ENCODE data around the gene CCDC102B. TPM values are rescaled to one million over a fixed set of nuclear protein-coding genes. Genes with fewer than 3 reads are reported as not detected.
"Not testable (repeated sequence)": the region's sequence is repeated elsewhere in the genome, so short reads cannot be mapped to it uniquely, and the experiment has no call there.

The CCDC102B gene
- total RNA-seq, 1 donor = 3.1 TPM

DNA sequence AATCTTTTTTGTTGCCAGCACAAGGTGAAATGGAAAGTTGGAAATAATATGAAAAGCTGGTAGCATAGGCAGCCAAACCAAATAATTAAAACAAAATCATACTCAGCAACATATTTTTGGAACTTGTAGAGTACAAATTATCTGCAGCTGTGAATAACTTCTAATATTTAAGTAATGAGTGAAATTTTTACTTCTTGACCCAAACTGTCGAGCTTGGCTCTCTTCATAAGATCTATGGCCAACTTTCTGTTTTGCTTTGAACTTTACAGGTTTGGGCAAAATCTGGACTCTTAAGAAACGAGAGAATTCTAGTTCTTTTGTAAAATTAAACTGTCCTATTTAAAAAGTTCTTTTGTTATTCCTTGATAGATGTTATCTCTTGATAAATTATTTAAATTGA lies 25.6 kb upstream of the CCDC102B start:
- no peak for TF ChIP-seq CTCF (IDR thresholded peaks at IDR 0.05; ENCODE audit: insufficient read depth, low read length)
- no peak overlapping the region for H3K4me3 ChIP-seq (ENCODE audit: low read depth, low read length)
- peak; percentile 33 for DNase-seq (ENCODE audit: low read depth)

DNA sequence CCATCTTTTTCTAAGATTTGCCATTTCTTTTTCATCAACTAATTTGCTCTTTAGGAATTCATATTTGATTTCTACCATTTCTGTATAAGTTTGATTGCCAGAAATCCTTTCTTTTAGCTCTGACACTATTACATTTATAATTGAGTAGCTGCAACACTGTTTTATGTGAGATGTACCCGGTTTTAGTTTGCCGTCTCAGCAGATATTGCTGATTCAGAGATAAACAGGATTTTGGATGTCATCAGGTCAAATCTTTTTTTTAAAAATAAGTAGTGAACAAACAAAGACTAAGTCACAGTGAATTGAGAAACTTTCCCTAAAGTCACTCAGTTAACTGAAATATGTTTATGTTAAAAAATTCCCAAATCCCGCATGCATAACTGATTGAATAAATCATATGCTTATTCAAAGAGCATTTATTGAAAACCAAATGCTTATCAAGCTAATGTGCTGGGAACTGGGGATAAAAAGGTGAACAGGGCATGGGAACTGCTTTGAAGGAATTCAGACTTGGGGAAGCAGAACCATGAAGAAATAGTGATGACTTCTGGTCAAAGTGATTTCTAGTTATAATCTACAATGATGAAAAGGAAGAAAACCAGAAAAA lies 19.5 kb upstream of the CCDC102B start:
- TF ChIP-seq CTCF (IDR thresholded peaks at IDR 0.05; ENCODE audit: insufficient read depth, low read length) = no peak
- DNase-seq (ENCODE audit: low read depth) = no peak
- H3K4me3 ChIP-seq (ENCODE audit: low read depth, low read length) = no peak overlapping the region

- no peak for TF ChIP-seq CTCF (IDR thresholded peaks at IDR 0.05; ENCODE audit: insufficient read depth, low read length)
- DNase-seq (ENCODE audit: low read depth) = peak; percentile 80
- H3K4me3 ChIP-seq (ENCODE audit: low read depth, low read length) = no peak overlapping the region
Measured at GRCh38 chr18:68779169-68779568, 18.7 kb upstream of the CCDC102B start.

DNA sequence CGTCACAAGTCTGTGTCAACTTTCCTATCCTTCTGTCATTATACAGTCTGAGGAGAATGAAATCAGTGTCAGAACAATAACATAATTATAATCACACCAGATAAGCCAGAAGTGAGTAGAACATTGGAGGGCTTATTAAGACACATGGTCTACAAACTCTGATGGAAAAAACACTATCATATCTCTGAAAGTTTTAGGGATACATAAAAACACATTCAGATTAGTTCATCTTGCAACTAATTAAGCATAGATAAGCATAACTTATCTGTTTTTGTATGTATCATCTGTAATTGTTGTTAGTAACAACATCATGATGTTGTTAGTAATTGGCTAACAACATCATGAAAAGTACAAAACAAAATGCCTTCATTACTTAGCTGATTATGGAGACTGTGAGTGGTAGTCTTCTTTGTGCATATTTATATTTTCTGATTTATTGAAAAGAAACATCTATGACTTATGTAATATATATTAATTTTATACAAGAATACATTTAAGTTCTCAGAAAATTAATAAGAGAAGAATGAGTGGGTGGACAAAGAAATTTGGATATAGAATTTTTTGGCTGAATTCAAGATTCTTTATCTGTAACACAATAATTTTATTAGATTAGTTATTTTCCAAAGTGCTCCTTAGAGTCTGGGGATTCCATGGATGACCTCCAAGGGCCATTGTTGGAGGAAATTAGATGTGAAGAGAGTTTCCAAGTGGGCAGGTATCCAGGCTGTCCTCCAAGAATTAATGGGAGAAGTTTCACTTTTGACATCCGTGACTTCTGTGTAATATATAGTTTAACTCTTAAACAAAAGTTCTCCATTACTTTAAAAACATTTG lies 16.9 kb upstream of the CCDC102B start:
- no peak overlapping the region for H3K4me3 ChIP-seq (ENCODE audit: low read depth, low read length)
- TF ChIP-seq CTCF (IDR thresholded peaks at IDR 0.05; ENCODE audit: insufficient read depth, low read length) = no peak
- peak; percentile 40 for DNase-seq (ENCODE audit: low read depth)

GRCh38 chr18:68783506-68783905 lies 14.4 kb upstream of the CCDC102B start:
- TF ChIP-seq CTCF (IDR thresholded peaks at IDR 0.05; ENCODE audit: insufficient read depth, low read length) = no peak
- no peak for DNase-seq (ENCODE audit: low read depth)
- H3K4me3 ChIP-seq (ENCODE audit: low read depth, low read length) = no peak overlapping the region

DNA sequence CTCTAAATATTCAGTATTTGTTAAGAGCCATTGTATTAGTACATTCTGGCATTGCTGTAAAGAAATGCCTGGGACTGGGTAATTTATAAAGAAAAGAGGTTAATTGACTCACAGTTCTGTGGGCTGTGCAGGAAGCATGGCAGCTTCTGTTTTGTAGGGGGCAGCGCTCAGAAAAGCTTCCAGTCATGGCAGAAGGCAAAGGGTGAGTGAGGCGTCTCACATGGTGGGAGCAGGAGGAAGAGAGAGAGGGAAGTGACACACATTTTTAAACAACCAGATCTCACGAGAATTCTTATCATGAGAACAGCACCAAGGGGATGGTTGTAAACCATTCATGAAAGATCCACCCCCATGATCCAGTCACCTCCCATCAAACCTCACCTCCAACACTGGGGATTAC lies 13.8 kb upstream of the CCDC102B start:
- DNase-seq (ENCODE audit: low read depth) = no peak
- H3K4me3 ChIP-seq (ENCODE audit: low read depth, low read length) = no peak overlapping the region
- TF ChIP-seq CTCF (IDR thresholded peaks at IDR 0.05; ENCODE audit: insufficient read depth, low read length) = no peak

DNA sequence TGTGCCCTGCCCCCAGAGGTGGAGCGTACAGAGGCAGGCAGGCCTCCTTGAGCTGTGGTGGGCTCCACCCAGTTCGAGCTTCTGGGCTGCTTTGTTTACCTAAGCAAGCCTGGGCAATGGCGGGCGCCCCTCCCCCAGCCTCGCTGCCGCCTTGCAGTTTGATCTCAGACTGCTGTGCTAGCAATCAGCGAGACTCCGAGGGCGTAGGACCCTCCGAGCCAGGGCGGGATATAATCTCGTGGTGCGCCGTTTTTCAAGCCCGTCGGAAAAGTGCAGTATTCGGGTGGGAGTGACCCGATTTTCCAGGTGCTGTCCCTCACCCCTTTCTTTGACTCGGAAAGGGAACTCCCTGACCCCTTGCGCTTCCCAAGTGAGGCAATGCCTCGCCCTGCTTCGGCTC lies 7.6 kb upstream of the CCDC102B start:
- not testable (repeated sequence) for H3K4me3 ChIP-seq (ENCODE audit: low read depth, low read length); DNase-seq (ENCODE audit: low read depth)
